ENCODE results near the gene UQCR10.

The UQCR10 gene

DNA sequence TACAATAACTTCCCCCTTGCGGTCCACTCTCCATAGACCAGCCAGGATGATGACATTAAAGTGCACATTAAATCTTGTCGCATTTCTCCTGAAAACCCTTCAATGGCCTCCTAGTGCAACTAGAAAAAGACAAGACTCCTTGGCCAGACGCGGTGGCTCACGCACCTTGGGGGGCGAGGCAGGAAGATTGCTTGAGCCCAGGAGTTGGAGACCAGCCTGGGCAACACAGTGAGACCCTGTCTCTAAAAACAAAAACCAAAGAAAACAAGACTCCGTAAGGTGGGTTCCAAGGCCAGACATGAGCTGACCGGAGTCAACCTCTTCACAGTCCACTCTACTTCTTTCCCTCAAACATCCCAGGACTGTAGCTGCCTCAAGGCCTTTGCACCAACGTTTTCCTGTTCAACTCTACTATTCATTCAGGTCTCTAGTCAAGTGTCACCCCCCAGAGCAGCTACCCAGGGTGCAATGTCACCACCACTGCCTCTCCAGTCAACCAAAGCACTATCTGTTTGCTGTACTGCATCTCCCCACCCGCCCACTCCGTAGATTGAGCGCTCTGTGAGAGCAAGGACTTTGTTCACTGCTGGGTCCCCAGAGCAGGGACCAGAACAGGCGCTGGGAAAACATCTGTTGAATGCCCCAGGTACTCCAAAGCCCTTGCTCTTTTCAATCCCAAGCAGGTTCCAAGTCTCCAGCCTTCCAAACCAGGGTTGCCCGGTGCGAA, 1.1 kb upstream of the UQCR10 start:
- no peak for DNase-seq

DNA sequence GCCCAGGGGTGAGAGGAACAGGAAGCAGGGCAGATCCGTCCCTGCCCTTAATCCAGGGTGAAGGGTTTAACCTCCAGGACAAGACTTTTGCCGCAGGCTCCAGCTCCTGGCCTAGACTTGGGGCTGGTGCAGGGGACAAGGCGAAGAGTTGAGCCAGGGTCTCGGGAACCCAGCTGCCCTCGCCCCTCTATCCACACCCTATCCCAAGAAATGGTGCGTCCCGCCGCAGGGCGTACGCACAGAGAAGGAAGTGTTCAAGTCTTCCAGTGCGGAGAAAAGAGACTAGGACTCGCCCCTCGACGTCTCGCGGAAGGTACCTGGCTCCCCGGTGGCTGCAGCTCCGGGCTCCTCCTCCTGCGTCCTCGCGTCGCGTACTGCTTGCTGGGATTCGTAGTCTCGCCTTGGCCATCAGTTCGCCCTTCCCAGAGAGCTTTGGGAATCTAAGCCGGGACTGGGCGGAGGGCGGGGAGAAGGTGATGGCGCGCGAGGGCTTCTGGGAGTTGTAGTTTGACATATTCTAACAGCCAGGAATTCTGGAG, 468 bp upstream of the UQCR10 start, which contains the start of gene ZMAT5:
ZMAT5 (minus strand) TSS at position 376 of the 539 bp plus-strand sequence. CDS start 18,463 bp downstream, outside the sequence.
- peak; percentile 97 for DNase-seq

DNA sequence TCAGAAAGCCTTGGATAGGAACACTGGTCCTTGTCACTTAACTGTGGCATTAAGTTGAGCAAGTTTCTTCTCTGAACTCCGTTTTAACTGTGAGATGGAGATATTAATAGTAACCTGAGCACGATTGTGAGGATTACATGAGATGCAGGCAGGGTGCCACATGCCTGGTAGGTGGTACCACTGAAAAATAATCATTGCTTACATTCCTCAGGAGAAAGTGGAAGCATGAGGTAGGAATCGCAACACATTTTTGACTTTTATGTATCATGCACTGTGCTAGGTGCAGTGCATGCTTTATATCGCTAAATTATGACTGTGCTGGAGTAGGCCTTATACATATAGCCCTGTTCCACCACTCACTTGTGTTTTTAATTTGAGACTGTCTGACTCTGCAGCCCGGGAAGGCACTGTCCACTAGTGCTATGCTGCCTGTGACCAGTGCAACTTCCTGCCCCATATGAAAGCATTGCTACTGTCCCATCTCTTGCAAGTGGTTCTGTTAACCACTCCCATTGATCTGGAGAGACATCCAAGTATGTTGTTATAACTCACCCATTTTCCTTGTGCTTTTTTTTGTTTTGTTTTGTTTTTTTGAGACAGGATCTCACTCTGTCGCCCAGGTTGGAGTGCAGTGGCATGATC, 1.0 kb downstream of the UQCR10 start:
- no peak for DNase-seq

DNA sequence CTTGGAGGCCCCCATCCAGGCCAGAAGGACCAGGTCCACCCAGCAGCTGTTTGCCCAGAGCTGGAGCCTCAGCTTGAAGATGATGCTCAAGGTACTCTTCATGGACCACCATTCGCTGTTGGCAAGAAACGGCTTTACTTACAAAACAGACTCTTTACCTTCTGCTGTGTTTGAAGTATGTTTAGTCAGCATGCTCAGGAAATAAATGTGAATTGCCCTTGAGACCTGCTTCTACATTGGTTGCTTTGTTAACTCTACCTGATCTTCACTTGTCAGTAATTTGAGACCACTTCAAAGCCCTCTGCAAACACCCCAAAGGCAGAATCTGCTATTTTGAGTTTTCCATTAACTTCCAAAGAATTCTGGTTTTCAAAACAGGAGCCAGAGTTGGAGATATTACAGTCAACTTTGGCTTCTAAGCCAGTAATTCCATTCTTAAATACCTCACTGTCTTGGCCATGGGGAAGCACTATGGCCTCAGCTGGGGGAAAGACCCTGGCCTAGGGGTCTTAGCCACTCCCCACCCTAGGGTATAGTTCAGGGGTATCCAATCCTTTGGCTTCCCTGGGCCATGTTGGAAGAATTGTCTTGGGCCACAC, 2.7 kb downstream of the UQCR10 start:
- DNase-seq = no peak

DNA sequence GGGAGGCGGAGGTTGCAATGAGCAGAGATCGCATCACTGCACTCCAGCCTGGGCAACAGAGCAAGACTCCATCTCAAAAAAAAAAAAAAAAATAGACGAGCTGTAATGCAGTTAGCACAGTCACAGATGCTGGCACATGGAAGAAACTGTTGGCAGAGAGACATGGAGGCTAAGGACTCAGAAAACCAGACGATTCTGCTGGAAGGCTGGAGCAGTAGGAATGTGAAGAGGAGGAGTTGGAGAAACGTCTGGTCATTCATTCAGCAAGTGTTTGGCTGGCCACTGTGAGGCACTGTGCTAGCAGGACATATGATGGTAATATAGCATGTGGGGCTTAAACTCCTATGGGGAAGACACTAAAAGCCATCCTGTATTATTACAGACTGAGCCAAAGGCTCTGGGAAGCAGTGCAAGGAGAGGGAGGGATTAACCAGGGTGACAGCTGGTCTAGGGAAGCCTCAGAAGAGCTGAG, 5.0 kb downstream of the UQCR10 start:
- DNase-seq = peak; percentile 38

DNA sequence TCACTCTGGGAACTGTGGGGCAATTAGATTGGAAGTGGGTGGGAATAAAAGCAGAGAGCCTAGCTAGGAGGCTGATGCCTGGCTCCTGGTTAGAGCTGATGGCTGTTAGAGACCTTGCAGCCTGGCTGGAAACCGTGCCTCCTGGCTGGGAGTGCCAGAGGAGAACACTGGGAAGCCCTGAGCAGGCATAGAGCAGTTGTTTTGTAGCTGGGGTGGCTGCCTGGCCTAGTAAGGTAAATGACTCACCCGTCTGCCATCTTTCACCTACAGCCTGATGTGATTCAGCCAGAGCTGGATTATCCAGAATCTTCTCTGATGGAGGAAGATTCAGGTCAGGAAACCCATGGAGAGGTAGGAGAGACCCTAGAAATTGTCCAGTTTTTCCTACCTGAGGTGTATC, 6.1 kb downstream of the UQCR10 start:
- peak; percentile 19 for DNase-seq

DNA sequence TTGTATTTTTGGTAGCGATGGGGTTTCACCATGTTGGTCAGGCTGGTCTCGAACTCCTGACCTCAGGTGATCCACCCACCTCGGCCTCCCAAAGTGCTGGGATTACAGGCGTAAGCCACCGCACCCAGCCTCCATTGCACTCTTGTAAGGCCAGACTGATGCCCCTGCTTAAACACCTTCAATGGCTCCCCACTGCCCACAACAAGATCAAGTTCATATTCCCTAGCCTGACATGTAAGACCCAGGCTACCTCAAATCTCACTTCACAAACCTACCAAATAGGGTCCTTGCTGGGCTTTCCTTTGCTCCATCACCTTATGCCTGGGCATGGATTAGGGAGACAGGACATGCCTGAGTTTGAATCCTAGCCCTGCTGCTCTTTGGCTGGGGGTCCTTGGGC, 13.1 kb downstream of the UQCR10 start:
- no peak for DNase-seq

DNA sequence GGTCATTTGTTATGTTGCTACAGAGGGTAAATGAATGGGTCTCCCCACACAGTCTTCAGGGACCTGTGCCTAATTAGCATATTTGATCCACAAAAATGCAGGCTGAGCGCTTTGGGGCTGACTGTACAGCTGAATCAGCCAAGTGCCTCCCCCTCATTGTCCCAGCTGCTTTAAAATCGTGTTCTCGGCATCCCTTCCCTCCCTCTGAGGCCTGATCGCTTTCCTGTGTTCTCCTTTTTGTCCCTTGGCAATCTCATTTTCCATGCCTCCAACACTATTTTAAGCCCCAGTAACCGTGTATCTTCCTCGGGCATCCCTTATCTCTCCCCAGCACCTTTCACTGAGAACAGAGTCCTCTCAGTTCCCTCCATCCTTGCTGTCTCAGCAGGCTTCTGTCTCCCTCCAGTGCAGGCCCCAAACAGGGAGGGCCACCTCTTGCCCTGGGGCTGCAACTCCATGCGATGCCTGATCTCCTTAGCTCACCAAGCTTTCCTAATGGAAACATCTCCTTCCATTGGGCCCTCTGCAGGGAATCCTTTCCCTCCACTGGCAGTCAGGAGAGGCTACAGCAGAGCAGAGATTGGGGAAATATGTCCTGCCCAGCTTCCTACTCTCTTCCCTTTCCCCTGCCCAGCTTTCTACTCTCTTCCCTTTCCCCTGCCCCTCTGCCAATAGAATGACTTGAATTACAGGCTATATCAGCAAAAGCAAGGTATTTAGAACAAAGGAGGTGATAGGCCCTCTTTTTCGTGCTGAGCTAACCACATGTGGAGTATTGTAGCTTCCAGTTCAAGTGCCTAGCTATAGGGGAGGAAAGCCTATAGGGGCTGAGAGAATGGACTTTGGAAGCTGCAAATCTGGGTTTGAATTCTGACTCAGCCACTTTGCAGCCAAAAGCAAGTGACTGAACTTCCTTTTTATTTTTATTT, 13.8 kb downstream of the UQCR10 start:
- peak; percentile 89 for DNase-seq

DNA sequence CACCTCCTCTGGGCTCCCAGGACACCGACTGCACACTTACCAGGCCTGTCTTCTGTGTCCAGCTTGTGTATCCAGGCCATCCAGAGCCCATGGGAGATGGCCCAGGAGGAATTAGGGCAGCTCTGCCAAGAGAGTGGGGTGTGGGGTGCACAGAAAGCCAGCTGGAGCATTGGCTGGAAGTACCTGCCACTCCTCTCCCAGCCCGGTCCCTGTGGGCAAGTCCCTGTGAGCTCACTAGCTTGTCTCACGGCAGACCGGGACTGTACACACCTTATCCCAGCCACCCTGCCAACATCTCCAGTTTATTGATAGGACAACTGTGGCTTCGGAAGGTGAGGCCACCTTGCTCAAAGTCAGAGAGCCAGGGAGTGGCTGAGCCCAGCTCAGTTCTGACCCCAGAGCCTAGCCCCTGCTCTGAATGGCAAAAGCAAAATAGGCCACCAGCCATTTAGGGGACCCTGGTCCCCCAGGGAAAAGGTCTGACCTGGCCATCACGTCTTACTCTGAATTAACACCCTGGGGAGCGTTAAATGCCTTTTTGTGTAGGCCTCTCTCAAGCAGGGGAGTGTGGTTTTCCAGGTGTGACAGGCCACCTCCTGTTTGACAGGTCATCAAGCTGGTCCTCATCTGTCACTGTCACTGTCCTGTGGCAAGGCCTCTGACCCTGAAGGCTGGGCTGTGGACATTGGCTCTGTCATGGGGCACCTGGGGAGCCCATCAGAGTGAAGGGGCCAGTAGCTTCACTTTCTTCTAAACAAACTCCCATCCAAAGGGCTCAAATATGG, 15.1 kb downstream of the UQCR10 start:
- peak; percentile 18 for DNase-seq

DNA sequence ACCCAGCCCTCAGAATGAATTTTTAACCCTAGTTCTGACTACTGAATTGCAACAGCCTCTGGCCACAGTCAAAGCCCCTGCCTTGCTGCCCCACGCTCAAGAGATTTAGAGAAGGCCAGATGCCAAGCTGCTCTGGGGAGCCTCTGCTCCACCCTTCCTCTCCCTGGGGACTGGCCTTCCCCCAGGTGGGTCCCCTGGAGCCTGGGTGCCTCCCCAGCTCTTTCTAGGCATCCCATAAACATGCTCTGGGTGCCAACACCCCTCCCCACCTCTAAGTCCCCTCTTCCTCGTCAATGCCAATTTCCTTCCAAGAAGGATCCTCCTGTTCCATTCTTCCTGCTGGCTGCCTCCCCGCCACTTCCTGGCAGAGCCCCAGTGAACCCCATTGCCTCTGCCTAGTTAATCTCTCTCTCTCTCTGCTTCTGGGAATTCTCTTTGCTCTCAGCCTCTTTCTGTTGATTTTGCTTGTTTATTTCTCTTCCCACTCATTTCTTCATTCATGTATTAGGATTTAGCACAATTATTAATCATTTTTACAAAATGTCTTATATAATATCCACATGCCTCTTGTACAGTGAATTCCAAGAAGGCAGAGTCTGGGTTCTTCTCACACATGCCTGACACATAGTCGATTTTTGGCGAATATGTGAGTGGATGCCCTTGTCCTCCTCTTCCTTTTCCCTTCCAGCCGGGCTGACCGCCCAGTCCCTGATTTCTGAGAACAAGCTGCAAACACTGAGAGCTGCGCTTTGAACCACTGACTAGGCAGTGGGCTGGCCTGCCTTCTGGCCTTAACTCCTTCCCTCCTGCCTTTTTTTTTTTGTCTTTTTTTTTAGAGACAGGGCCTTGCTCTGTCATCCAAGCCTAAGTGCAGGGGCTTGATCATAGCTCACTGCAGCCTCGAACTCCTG, 17.5 kb downstream of the UQCR10 start:
- DNase-seq = no peak

DNA sequence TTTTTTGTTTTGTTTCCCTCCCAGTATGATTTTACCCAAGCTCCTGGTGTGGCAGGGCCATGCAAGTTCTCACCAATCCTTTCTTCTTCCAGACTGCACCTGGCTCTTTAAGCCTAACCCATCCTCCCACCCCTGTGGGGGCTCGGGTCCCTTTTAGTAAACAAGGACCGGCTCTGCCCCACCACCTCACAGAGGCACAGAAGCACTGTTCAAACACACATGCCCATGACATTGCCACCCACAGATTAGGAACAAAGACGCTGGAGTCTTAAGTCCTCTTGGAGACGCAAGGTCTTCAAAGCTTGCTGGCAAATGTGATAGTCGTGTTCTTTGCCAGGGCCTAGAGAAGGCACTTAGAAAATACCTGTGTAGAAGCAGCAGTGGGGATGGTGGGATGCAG, 18.9 kb downstream of the UQCR10 start:
- no peak for DNase-seq

DNA sequence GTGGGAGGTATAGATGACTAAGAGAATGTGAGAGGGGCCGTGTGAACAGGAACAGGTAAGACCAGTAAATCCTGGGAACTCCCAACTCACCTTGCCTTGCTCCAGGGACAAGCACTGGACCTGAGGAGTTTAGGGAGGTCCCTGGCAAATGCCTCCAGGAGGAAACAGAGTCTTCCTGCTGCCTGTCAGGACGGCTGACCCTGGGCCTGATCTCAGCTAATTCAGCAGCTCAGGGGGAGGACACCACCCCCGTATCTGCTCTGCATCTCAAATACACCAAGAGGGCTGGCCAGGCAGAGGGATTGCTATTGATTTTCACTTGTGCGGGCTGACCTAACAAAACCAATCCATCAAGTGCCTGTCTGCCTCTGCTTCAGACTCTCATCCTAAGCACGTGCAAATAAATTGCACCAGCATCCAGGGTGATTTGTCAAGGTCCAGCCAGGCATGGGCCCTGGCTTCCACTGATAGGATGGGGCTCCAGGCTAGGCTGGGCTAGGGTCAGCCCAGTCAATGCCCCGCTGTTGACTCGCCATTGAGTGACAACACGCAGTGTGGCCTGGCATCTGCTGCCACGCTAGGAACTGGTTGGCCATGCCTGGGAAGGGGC, 20.3 kb downstream of the UQCR10 start:
- DNase-seq = no peak

DNA sequence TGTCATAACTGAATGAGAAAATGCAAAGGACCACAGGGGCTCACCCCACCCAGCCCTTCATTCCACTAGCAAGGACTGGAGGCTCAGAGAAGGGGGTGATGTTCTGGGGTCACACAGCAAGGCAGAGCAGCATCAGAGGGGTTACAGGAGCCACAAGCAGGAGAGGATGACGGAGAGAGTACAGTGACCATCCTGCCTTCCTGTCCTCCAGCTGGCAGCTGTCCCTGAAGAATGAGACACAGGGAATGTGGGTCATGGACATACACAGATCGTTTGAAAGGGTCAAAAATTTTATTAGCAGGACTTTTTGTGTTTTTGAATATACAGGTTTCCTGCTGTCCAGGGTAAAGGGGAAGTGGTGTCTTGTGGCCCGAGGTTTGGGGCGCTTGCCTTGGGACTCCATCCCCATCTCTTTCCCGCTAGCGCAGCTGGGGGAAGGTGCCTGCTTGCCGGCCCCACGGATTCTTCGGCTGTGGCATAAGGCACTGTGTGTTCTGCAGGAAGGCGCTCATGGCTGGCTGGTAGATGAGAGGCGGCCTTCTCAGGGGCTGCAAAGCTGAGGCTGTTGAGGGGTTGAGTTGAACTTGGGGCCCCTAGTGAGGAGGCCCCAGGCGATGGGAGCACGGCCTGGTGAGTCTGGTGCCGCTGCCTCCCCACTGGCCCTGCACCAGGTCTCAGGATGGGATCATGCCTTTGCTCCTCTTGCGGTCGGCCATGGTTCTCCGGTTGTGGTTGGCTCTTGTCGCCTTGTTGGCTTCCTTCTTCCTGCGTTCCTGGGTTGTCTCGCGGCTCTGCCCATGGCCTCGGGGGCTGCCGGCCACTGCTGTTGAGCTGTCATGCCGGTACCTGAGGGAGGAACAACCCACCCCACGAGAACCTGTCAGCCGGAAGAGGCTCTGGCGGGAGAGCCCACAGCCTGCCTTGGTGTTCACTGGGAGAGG, 21.4 kb downstream of the UQCR10 start:
- no peak for DNase-seq

DNA sequence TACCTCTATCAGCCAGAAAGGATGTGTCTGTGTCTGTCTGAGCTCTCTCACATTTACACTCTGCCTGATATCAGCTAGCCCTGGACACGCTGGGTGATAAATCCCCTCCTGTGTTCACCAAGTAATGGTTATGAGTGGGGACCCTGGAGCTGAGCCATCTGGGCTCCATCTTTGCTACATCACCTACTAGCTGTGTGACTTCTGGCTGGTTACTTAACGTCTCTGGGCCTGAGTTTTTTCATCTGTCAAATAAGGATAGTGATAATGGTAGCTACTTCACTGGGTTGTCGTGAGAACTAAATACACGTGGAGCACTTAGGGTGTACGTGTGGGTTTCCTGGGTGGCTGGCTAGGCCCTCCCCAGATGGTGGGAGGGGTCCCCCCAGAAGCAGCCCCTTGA, 22.9 kb downstream of the UQCR10 start:
- no peak for DNase-seq

DNA sequence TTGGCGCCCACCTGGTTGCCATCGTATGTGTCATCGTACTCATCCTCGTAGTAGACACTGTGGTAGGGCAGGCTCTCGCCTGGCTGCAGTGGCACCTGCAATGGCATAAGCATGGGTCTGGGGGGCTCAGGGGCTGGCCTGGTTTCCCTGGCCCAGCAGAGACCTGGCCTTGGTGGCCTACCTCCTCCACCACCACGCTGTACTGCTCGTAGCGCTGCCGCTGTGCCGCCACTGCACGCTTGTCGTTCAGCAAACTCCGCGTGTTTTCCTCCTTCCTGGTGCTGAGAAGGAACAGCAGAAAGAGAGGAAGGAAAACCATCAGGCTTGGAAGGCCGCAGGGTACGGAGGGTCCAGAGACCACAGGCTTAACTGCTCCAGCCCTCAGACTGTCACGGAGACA, 26.2 kb downstream of the UQCR10 start:
- no peak for DNase-seq

DNA sequence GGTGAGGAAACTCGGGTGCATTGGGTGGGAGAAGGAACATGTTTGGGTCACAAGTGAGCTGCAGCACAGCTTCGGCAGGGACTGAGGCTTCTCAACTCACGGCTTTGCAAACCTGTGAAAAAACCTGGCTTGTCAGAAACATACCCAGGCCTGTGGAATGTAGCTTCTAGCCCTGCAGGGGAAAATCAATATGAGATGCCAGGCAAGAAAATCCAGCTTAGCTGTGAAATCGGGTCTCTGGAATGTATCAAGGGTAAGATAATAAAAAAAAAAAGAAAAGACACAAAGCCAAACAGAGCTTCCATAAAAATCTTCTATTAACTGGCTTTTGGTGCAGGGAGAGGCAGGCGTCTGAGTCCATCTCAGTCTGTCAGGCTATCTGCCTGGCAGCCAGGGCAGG, 28.5 kb downstream of the UQCR10 start:
- no peak for DNase-seq

DNA sequence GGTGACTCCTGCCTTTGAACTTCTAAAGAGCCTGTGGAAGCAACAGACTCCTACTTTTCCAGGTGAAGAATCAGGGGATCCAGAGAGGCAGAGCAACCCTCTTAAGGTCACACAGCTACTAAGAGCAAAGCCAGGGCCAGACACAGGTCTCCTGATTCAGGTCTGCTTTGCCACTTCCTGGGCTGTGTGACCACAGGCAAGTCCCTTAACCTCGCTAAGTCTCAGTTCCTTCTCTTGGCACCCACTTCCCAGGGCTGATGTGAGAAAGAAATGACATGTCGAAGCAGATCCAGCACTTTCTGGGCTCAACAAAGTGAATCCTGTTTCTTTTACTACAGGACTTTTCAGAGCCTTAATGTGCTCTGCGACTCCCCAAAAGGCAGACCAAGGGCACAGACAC, 30.2 kb downstream of the UQCR10 start:
- no peak for DNase-seq

DNA sequence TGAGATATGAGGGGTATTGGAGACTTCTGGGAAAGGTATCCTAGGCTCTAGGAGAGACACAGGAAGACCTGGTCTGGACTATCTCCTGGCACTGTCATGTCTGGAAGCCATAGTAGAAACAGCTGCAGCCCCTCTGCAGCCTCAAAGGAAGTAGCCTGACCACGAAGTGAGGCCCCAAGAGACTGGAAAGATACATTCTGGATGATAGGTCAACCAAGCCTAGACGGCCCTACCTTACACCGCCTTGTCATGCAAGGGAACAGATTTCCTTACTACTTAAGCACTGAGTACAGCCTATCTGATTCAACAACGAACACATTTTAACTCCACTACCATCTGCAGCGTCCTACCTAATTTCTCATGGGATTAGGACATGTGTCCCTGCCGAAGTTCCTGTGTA, 31.1 kb downstream of the UQCR10 start:
- no peak for DNase-seq

DNA sequence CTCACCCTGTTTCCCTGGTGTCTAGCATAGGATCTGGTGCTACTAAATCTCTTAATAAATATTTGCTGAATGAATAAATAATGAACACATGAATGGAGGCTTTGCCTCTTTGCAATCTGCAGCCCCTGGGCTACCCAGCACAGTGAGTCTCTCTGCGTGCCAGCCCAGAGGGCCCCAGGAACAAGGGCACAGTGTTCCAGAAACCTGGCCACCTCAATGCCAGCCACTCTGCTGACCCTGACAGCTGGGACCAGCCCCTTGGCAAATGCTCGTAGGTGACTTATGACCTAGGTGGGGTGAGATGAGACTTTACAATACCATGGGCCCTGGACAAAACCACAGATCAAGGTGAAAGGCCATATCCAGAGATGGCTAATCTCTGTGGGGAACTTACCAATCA, 31.6 kb downstream of the UQCR10 start:
- DNase-seq = no peak

All from fibroblast of skin of back (primary cell).